H54 (cell line): ENCODE measurements around the gene DCBLD2.
"Not testable (repeated sequence)": the region's sequence is repeated elsewhere in the genome, so short reads cannot be mapped to it uniquely, and the experiment has no call there.

Experiments
- DNase-seq: peaks from one replicate; pipeline ENCODE4 v3.0.0; 2011; ENCODE audit warnings: low spot score, mixed read lengths; ENCODE audit not compliant: insufficient read length
- FAIRE-seq: peaks from 3 replicates; lab custom pipeline; 2011; peaks lifted over from hg19 to GRCh38; lab: Jason Lieb, UNC
- POLR2A ChIP-seq: IDR thresholded peaks from 2 replicates; pipeline ENCODE4 v1.6.1; 2011; ENCODE audit warnings: low read depth, mild to moderate bottlenecking, low read length

The DCBLD2 gene

DNA sequence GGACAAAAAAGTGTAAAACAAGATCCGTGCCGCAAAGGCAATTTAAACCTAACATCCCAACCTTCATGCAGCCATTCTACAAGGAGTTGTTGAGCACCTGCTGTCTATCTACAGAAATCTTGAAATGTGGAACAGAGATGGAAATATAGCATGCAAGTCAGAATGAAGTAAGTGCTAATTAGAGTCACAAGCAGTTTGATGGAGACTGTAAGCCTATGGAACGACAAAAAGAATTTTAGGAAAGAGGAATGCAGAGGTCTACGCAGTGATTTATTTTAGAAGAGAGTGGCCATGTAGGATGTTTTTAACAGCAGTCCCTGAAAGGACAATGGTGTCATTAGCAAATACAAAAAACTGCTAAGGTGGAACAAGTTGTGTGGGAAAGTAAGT lies 851 bp upstream of the DCBLD2 start:
- DNase-seq, result no peak
- peak; percentile 70 for FAIRE-seq
- TF ChIP-seq POLR2A, result no peak

DNA sequence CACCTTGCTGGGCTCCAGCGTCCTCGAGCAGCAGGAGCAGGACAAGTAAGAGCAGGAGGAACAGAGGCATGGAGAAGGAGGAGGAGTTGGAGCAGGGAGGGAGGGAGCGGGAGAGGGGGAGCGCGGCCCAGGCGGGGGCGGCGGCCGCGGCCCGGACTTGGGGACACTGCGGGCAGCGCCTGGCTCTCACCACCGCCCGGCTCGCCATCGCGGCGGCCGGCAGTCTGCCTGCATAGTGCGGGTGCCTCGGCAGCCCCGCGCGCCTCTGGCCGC lies 440 bp downstream of the DCBLD2 start:
- FAIRE-seq (no peak), DNase-seq (no peak)

DNA sequence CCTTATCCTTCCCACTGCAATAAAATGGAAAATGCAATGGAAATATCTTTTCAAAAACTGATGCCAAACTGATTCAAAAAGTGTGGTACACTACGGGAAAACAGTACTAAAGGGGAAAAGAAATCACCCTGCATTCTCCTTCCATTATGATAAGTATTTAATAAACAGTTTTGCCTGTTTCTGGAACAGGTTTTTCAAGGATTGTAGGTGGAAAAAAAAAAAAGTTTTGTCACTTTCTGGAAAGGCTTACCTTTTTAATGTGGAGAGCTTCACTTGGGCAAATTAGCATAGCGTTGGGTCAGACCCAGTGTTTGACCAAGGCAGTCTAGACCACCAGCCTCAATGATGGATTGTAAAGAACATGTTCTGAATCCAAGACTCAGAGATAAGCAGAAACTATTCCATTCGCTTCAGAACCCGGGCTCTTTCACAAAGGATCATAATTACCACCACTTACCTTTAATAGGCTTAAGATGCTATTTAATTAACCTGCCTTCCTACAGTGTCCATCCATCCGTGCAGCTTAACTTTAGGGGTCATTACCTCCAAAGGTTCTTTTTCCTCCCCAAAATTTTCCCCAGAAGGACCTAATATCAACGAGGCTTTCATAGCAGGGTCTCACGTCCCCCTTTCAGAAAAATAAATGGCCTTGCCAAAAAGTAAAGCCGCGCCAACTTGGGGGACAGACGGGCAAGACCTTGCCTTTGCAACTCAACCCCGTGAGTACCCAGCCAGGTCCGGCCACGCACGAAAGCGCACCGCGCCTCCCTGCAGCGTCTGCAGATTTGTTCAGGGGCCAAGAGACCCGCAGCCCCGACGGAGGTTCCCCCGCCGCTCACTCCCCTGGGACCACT lies 1.0 kb downstream of the DCBLD2 start:
- no peak for DNase-seq
- no peak for TF ChIP-seq POLR2A
- peak; percentile 27 for FAIRE-seq

More for the DNA sequence above, 440 bp downstream of the DCBLD2 start:
- peak; percentile 34; the same call in 1 of the 2 replicates for TF ChIP-seq POLR2A

DNA sequence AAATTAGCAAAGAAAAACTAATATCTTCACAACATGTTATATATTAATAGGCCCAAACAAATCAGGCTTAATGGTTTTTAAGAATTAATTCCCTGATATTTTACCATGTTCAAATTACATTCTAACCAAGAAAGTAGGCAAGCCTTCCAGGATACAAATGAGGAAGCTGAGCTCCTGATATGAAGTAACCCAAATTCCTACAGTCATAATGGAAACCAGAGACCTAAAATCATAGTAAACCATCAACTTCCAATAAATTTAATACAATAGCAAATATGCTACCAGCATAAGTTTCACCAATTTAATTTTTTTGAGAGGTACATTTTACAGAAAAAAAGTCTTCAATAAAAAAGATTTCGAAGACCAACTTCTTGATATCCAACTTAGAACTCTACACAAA lies 3.8 kb downstream of the DCBLD2 start:
- TF ChIP-seq POLR2A, result no peak
- DNase-seq (no peak), FAIRE-seq (no peak)

DNA sequence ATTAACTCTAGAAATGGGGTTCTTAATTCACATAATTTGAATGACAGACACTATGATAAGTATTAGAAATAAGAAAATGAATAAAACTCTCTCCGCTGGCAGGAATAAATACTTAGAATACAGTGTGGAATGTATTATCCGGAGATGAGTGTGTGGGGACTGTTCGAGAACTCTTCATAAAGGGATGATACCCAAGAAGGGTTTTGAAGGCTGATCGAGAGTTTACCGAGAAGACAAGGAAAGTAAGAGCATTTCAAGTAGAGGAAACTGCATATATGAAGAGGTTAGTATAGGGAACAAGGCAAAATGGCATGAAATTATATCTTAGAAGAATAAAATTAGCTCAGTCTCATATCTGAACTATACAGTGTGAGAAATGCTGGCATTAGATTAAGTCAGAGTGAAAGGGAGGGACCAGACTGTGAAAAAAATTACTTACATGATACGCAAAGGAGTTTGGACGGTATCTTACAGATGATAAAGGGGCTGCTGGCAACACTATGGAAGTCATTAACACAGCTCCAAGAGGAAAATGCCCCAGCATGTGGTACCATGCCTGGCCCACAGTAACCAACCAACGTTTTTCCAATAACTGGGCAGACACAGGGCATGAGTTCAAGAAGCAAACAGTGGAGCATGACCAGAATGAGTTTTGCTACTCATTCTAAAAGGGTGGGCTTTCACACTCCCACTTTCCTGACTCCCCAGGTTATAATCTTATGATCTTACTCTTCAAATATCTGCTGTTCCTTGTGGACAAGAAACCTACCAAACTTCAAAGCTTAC lies 6.5 kb downstream of the DCBLD2 start:
- no peak for DNase-seq
- FAIRE-seq, result no peak
- no peak for TF ChIP-seq POLR2A

DNA sequence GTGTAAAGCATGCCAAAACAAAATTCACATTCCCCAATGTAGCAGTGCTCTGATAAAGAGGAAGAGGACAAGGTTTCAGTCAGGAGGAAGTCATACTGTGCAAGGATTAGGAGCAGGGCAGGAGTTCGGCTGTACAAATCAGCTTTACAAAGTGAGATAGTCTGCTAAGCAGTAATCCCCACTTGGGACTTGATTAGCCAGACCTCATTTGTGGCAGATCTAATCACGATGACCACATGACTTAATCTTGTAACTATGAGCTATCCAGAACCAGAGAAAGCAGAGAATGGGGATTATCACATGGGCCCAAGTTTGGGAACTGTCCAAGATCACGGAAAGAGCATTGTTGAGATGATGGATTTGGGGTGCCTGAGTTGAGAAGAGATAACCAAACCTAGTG lies 7.8 kb downstream of the DCBLD2 start:
- DNase-seq, result no peak
- peak; percentile 38 for FAIRE-seq
- TF ChIP-seq POLR2A, result no peak

DNA sequence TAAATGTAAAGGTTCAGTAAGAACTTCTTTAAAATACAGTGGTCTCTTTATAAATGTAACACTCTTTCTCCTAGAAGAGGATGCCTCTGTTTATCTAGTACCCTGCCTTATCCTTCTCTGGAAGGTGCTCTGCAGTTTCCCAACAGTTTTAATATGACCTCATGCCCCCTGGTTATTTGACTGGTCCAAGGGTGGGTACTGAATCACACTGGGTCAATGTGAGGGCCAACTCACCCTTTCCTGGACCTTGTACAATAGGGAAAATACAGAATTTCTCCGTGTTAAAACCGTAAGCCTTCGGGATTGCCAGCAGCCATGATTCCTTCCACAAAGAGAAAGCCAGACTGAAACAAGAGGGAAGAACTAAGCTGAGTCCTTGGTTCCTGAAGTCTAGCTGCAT lies 9.2 kb downstream of the DCBLD2 start:
- FAIRE-seq, result no peak
- no peak for TF ChIP-seq POLR2A
- DNase-seq, result no peak

DNA sequence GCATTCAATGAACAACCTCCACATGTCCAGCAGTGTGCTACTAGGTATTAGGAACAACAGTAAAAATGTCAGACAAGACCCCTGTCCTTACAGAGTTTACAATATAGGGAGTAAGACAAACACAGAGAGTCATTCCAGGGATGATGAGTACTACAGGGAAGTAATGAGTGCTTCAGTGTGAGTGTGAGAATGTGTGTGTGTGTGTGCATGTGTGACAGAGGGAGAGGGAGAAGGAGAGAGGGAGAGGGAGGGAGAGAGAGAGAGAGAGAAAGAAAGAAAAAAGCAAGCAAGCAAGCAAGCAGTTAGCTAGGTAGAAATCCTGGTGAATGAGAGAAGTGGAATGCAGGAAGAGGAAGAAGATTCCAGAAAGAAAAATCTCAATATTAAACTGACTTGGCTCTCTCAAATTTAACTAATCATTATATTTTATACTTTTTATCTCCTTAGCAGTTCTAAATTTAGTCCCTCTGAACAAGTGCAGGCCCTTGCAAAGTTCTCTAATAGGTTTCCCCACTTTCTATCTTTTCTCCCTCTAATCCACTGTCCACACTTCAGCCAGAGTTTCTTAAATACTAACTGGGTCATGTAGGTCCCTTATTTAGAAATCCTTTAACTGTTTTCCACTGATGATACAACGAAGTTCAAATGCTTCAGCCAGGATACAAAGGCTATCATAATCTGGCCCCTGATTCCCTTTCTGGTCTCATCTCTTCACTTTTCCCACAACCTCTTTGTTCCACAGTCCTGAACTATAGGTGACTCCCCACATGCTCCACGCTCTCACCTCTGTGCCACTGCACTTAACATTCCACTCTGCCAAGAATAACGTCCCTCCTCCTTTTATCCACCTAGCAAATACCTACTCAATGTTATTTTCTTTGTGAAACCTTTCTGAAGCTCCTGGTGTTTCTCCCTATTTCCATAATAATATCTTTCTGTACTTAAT lies 10.3 kb downstream of the DCBLD2 start:
- TF ChIP-seq POLR2A, result no peak
- DNase-seq (no peak), FAIRE-seq (no peak)

DNA sequence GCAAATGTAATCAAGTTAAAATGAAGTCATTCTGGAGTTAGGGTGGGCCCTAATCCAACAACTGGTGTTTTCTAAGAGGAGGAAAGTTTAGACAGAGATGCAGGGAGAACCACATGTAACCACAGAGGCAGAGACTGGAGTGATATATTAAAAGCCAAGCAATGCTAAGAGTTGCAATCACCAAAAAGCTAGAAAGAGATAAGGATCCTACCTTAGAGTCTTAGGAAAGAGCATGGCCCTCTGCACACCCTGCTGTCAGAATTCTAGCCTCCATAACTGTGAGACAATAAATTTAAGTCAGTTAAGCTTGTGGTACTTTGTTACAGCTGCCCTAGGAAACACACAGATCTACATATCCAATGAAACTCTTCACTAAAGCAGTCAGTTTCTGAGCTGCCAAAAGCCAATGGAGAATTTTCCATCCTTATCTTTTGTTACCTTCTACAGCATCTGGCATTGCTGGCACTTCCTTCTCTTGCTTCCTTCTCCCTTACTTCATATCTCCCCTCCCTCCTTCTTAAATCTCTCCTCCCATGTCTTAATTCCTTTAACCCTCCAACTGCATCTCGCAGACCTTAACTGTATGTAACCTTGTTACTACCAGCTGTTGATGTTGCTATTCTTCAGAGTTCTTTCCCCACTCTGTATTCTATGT lies 11.2 kb downstream of the DCBLD2 start:
- FAIRE-seq, result no peak
- no peak for DNase-seq
- TF ChIP-seq POLR2A, result no peak

DNA sequence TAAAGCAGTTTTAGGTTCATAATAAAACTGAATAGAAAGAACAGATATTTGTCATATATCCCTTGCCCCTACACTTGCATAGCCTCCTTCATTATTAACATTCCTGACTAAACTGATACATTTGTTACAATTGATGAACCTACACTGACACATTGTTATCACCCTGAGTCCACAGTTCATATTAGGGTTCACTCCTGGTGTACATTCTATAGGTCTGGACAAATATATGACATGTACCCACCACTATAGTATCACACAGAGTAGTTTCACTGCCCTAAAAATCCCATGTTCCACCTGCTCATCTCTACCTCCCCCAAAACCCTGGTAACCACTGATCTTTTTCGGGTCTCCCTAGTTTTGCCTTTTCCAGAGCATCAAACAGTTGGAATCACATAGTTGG lies 13.8 kb downstream of the DCBLD2 start:
- TF ChIP-seq POLR2A, result no peak
- DNase-seq (no peak), FAIRE-seq (no peak)

DNA sequence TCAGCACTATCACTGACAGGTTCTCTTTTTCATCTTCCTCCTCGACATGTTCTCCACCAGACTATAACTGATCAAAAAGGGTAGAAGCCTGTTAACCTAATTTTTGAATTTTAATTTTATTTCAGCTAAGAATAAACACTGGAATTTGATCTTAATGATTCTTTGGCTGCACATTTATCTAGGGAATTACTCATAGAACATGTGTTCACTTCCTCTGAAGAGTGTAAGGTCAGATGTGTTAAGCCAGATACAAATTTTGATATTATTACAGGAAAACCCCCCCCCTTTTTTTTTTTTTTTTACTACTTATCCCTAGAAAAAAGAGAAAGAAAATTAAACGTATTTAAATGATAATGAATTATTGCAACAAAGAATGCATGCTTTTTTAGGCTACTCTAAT lies 15.0 kb downstream of the DCBLD2 start:
- no peak for TF ChIP-seq POLR2A
- FAIRE-seq (no peak), DNase-seq (no peak)

DNA sequence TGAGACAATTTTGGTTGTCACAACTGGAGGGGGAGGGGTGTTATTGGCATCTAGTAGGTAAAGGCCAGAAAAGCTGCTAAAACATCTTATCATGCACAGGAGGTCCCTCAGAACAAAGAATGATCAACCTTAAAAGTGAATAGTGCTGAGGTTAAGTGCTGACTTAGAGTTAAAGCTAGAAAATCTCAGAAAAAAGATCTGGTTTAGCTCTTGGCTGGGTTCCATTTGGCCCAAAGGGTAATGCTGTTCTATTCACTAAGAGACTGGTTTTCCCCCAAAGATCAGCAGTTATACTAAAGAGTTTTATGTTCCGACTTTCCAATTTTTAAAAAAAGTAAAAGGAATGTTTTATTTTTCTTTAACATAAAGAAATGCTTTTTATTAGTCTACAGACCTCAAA lies 15.6 kb downstream of the DCBLD2 start:
- no peak for TF ChIP-seq POLR2A
- DNase-seq, result no peak
- FAIRE-seq, result no peak

DNA sequence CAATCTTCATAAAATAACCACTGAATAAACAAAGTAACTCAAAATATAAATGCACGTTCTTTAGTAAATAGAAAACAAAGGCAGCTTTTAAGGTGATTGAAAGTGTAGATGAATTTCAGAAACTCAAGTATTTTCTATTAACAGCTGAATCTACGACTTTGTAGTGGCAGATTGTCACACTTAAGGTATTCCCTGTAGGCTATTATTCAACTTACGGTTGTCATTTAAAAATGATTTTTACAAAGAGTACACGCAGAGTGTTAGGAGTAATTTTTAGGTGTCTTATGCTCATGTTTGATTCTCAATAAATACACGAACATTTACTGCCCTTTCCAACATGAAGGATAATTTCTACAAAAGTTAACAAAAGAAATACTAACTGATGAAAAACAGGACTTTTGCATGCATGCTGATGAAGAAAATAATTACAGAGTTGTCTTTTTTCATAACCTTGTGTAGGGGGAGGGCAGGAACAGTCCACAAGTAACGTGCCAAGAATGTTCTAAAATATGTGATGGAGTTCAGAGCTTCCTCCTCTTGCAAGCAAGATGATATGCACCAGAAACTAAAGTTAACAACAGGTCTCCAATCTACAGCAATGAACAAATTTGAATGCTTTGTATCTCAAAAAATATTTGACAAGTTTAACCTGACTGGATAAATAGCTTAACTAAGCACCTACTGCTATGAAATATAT lies 16.7 kb downstream of the DCBLD2 start:
- FAIRE-seq (peak; percentile 93), DNase-seq (no peak)
- TF ChIP-seq POLR2A, result no peak

DNA sequence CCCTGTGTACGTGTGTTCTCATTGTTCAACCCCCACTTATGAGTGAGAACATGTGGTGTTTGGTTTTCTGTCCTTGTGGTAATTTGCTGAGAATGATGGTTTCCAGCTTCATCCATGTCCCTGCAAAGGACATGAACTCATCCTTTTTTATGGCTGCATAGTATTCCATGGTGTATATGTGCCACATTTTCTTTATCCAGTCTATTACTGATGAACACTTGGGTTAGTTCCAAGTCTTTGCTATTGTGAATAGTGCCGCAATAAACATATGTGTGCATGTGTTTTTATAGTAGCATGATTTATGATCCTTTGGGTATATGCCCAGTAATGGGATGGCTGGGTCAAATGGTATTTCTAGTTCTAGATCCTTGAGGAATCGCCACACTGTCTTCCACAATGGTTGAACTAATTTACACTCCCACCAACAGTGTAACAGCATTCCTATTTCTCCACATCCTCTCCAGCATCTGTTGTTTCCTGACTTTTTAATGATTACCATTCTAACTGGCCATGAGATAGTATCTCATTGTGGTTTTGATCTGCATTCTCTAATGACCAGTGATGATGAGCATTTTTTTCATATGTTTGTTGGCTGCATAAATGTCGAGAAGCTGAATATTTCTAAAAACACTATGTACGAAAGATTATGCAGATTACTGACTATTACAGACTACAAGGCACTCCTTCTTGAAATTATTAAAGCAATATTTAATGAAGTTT lies 18.7 kb downstream of the DCBLD2 start:
- not testable (repeated sequence) for FAIRE-seq, DNase-seq
